ENCODE results near the gene ANKRD29. TPM values are rescaled to one million over a fixed set of nuclear protein-coding genes. Genes with fewer than 3 reads are reported as not detected.

Gene ANKRD29
- total and polyA plus RNA-seq, 2 of the 4 experiments (the other 2 are of a cell fraction): 0.18 to 0.31 TPM

GRCh38 chr18:23617412-23618014, 45.2 kb downstream of the ANKRD29 start:
- H3K9ac ChIP-seq (ENCODE audit: low read depth, low read length): no peak overlapping the region
- H2BK15ac ChIP-seq (ENCODE audit: low read depth, low read length): no peak overlapping the region
- no peaks in the 10 kb centered on the region for H3K36me3 ChIP-seq (ENCODE audit: control insufficient read depth, insufficient read depth, low read length)
- 60% methylated on average over 2 of the region's 4 CpGs; no CpG with 5 or more reads in 1 of the 2 experiments for WGBS, 2 experiments (ENCODE audit: extremely low coverage in 2 of 2, insufficient read length in 1 of 2)
- H2AK9ac ChIP-seq (replicated peaks; ENCODE audit: low read depth, low read length, poor library complexity): no peak overlapping the region
- no peaks in the 10 kb centered on the region for H3K79me1 ChIP-seq (ENCODE audit: low read depth in 1 of 2, low read length in 2 of 2)
- H4K8ac ChIP-seq (ENCODE audit: low read depth in 2 of 2, low read length in 2 of 2): no peak overlapping the region
- intact Hi-C loops (cut with micrococcal nuclease) (no loop called here), in situ Hi-C loops (cut with MboI; ENCODE audit: low sequenced_read_pairs) (no loop called here), dilution Hi-C loops (cut with HindIII; ENCODE audit: low sequenced_read_pairs, unreplicated experiment) (no loop called here)
- no peak overlapping the region for H3K4me3 ChIP-seq (ENCODE audit: insufficient read depth, low read depth, low read length)
- H4K91ac ChIP-seq (ENCODE audit: insufficient read depth, low read depth, low read length): no peak overlapping the region
- no peak overlapping the region for H3K4me2 ChIP-seq (ENCODE audit: low read depth, low read length)
- no peak overlapping the region for H2BK5ac ChIP-seq (ENCODE audit: low read depth, low read length, poor library complexity, severe bottlenecking)
- peaks cover 7% of the 10 kb centered on the region for H3K4me1 ChIP-seq (ENCODE audit: control insufficient read depth, insufficient read depth, low read length)
- H3K23ac ChIP-seq (ENCODE audit: low read depth, low read length): no peak overlapping the region
- H4K5ac ChIP-seq (ENCODE audit: low read depth, low read length): no peak overlapping the region
- no peak overlapping the region for H3K56ac ChIP-seq (ENCODE audit: extremely low read depth, insufficient read depth, low read length)
- no peak overlapping the region for H3K18ac ChIP-seq (ENCODE audit: low read depth, low read length)
- H3K14ac ChIP-seq (replicated peaks; ENCODE audit: low read depth, low read length): no peak overlapping the region
- ChIA-PET CTCF (interaction anchor here (0.6 to 1.3 kb wide), 2 partner anchors 9 to 10 kb away, joined by 3 to 4 read pairs; no protein-coding TSS in a partner anchor), POLR2A (ENCODE audit: unreplicated experiment) (no interaction called here)
- no peaks in the 10 kb centered on the region for H3K9me1 ChIP-seq (ENCODE audit: insufficient read depth, low read length)
- no peaks in the 10 kb centered on the region for H4K20me1 ChIP-seq (ENCODE audit: insufficient read depth, low read length)
- no peak for DNase-seq
- ATAC-seq (ENCODE audit: low read depth): no peak
- peaks cover 23% of the 10 kb centered on the region for H3K27me3 ChIP-seq (ENCODE audit: control insufficient read depth, insufficient read depth, low read length)
- no peak overlapping the region for H3K4ac ChIP-seq (ENCODE audit: low read depth, low read length)
- no peak overlapping the region for H2AFZ ChIP-seq (replicated peaks; ENCODE audit: low read length, poor library complexity)
- no peak overlapping the region for H3K27ac ChIP-seq (ENCODE audit: insufficient read depth, low read length)
- TF ChIP-seq RFX5 (IDR thresholded peaks at IDR 0.05; ENCODE audit: low read depth, low read length) (no peak), MAFK (IDR thresholded peaks at IDR 0.05; ENCODE audit: low read depth, low read length) (no peak), NFE2L2 (IDR thresholded peaks at IDR 0.05; ENCODE audit: low read depth, low read length) (no peak)
- H2BK20ac ChIP-seq (ENCODE audit: low read depth, low read length): no peak overlapping the region
- no TSS peak for BruUV-seq (replicated peaks)
- H3K9me3 ChIP-seq (ENCODE audit: control insufficient read depth, insufficient read depth, low read length): no peaks in the 10 kb centered on the region
- no peak overlapping the region for H2AK5ac ChIP-seq (ENCODE audit: low read depth, low read length)
- no peak overlapping the region for H2BK120ac ChIP-seq (ENCODE audit: low read depth, low read length)

Data from IMR-90 (cell line).